Adrenal gland (tissue), 12 donors: Measurements from ENCODE around the gene ELF2. TPM values are rescaled to one million over a fixed set of nuclear protein-coding genes. Genes with fewer than 3 reads are reported as not detected.
A peak's percentile ranks its signal among the peaks of the same experiment; 100 is the strongest.

Source experiments
- DNase-seq, 7 donors: peaks; one replicate each; pipeline ENCODE4 v3.0.0-alpha.2; 2019 to 2020
- H3K27ac ChIP-seq, 5 donors: fragments of 200-600 bp; sonication (generic) in 4 of 5; 1 replicate in 3 of 5; 2 replicates in 2 of 5; pipeline versions ENCODE4 v1.5.1 to v1.8.0; 2016 to 2020; ENCODE audit warnings: mild to moderate bottlenecking in 1 of 5
- H3K27me3 ChIP-seq: fragments of 200-600 bp; 2 replicates; pipeline ENCODE4 v1.8.0; 2021
- H3K36me3 ChIP-seq, 2 donors: fragments of 200-600 bp; replicated peaks in 1 of 2; 1 replicate in 1 of 2; 2 replicates in 1 of 2; pipeline versions ENCODE4 v1.5.1 to v1.8.0; 2018 to 2022
- H3K4me1 ChIP-seq, 2 donors: fragments of 200-600 bp; replicated peaks in 1 of 2; 1 replicate in 1 of 2; 2 replicates in 1 of 2; pipeline versions ENCODE4 v1.5.1 to v1.8.0; 2018 to 2021
- H3K4me3 ChIP-seq, 4 donors: fragments of 200-600 bp; sonication (generic) in 3 of 4; one replicate each; pipeline ENCODE4 v1.5.1; 2016 to 2018
- H3K9me3 ChIP-seq, 3 donors: fragments of 200-600 bp; sonication (generic) in 1 of 3; replicated peaks in 1 of 3; 1 replicate in 2 of 3; 2 replicates in 1 of 3; pipeline versions ENCODE4 v1.5.1 to v1.8.0; 2016 to 2021
- POLR2A ChIP-seq, 2 donors: fragments of 450-650 bp; IDR thresholded peaks; one replicate each; pipeline ENCODE4 v1.6.1; 2017; ENCODE audit warnings: antibody characterized with exemption in 2 of 2, mild to moderate bottlenecking in 2 of 2, moderate library complexity in 1 of 2
- WGBS, 4 donors: extraction: QIAGEN DNeasy Blood & Tissue Kit in 2 of 4; methylation state at CpG; one replicate each; pipeline versions ENCODE4 v1.1.5 to v1.1.7; 2013 to 2017; 5-methylcytosine and 5-hydroxymethylcytosine counted together
- intact Hi-C, 2 donors: fragments of 100-400 bp; cut with DNase I; formaldehyde crosslinking; loops; one replicate each; pipeline versions ENCODE4 v1.14.1 to v1.15.0; 2022 to 2023
- polyA plus RNA-seq, 3 donors: library from polyadenylated mRNA; stranded (reverse); fragments of 200-250 nt in 2 of 3; fragments of 350-450 nt in 1 of 3; fragmentation: Illumina TruSeq in 1 of 3; extraction: RNeasy Lipid Tissue Mini Kit (QIAGEN cat#74804) in 1 of 3; gene quantifications; one replicate each; pipeline ENCODE4 v1.2.3, GENCODE V29; 2013 to 2014
- total RNA-seq, 9 donors: library from RNA; depleted of rRNA in 4 of 9; stranded (reverse); fragments of >200 nt in 4 of 9; fragments of 120-200 nt in 1 of 9; fragmentation: NEBNext Ultra II Directional in 1 of 9; extraction: Animal tissue kit (Norgen Biotek cat#: 25700) in 1 of 9; gene quantifications; one replicate each; pipeline versions ENCODE4 v1.1.0 to v1.2.4, GENCODE V29; 2013 to 2023
- TF ChIP-seq, protein P1 (sequence below), 6 experiments: fragments of 450-650 bp in 4 of 6; fragments of 200-600 bp in 2 of 6; sonication (generic) in 1 of 6; IDR thresholded peaks; 1 replicate in 5 of 6; 2 replicates in 1 of 6; pipeline versions ENCODE4 v1.5.1 to v1.8.0; 2016 to 2021; ENCODE audit warnings: antibody characterized with exemption in 6 of 6, mild to moderate bottlenecking in 2 of 6, moderate library complexity in 1 of 6
- donor health status: healthy with polysubstance abuse.
- donor health status: Bipolar disorder and iron deficiency.
- donor health status: DM: yes; HTN: yes; CAD: no.
- donor health status: DM: no; HTN: no; CAD: no.
- donor health status: DM: no; HTN: no; CAD: no.
- donor health status: DM: yes; HTN: yes; CAD: no.

ELF2 gene
- total and polyA plus RNA-seq, 12 donors: 14.0 to 54.4 (median 26.6) TPM

GRCh38 chr4:139152249-139152648 lies 24.8 kb downstream of the ELF2 start:
- TF ChIP-seq POLR2A (IDR thresholded peaks at IDR 0.05): no peak
- TF ChIP-seq, protein P1, sequence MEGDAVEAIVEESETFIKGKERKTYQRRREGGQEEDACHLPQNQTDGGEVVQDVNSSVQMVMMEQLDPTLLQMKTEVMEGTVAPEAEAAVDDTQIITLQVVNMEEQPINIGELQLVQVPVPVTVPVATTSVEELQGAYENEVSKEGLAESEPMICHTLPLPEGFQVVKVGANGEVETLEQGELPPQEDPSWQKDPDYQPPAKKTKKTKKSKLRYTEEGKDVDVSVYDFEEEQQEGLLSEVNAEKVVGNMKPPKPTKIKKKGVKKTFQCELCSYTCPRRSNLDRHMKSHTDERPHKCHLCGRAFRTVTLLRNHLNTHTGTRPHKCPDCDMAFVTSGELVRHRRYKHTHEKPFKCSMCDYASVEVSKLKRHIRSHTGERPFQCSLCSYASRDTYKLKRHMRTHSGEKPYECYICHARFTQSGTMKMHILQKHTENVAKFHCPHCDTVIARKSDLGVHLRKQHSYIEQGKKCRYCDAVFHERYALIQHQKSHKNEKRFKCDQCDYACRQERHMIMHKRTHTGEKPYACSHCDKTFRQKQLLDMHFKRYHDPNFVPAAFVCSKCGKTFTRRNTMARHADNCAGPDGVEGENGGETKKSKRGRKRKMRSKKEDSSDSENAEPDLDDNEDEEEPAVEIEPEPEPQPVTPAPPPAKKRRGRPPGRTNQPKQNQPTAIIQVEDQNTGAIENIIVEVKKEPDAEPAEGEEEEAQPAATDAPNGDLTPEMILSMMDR (IDR thresholded peaks at IDR 0.05): no peak
- no peak for DNase-seq
- 89 to 99% (median 93%) methylated on average over 2 of the region's 2 CpGs for WGBS, 4 donors

GRCh38 chr4:139146926-139147629 lies 29.9 kb downstream of the ELF2 start:
- WGBS, 4 donors: 96 to 98% (median 96%) methylated on average over 8 of the region's 8 CpGs
- Histone ChIP-seq H3K9me3 (no peaks in the 10 kb centered on the region), H3K36me3 (no peaks in the 10 kb centered on the region), H3K27me3 (no peaks in the 10 kb centered on the region), H3K27ac (no peak overlapping the region), H3K4me1 (peaks cover 0 to 4% of the 10 kb centered on the region in 2 donors), H3K4me3 (no peak overlapping the region)
- DNase-seq: no peak
- no peak for TF ChIP-seq POLR2A (IDR thresholded peaks at IDR 0.05)
- TF ChIP-seq, protein P1 (IDR thresholded peaks at IDR 0.05): no peak
- intact Hi-C loops: no loop called here

More at GRCh38 chr4:139152249-139152648, 24.8 kb downstream of the ELF2 start:
- intact Hi-C loops: no loop called here
- Histone ChIP-seq H3K4me1 (no peaks in the 10 kb centered on the region), H3K27me3 (no peaks in the 10 kb centered on the region), H3K4me3 (no peak overlapping the region), H3K36me3 (no peaks in the 10 kb centered on the region), H3K9me3 (no peaks in the 10 kb centered on the region), H3K27ac (no peak overlapping the region)

- no peak overlapping the region for H3K4me3 ChIP-seq
- WGBS, 4 donors: 93 to 98% (median 97%) methylated on average over 1 of the region's 1 CpG
- no peaks in the 10 kb centered on the region for H3K9me3 ChIP-seq
- no peak for TF ChIP-seq POLR2A (IDR thresholded peaks at IDR 0.05)
- TF ChIP-seq, protein P1 (IDR thresholded peaks at IDR 0.05): no peak
- H3K27ac ChIP-seq: no peak overlapping the region
- no peaks in the 10 kb centered on the region for H3K36me3 ChIP-seq
- H3K4me1 ChIP-seq: peaks cover 0 to 8% of the 10 kb centered on the region in 2 donors
- no peak for DNase-seq
- H3K27me3 ChIP-seq: no peaks in the 10 kb centered on the region
- intact Hi-C loops: no loop called here
Measured at GRCh38 chr4:139145552-139145932, 31.5 kb downstream of the ELF2 start.

- intact Hi-C loops: no loop called here
- Histone ChIP-seq H3K4me1 (peaks cover 0 to 8% of the 10 kb centered on the region in 2 donors), H3K27ac (no peak overlapping the region), H3K4me3 (no peak overlapping the region), H3K9me3 (no peaks in the 10 kb centered on the region), H3K36me3 (no peaks in the 10 kb centered on the region), H3K27me3 (no peaks in the 10 kb centered on the region)
- peak in 1 of 7 donors; percentile 19 for DNase-seq
- TF ChIP-seq POLR2A (IDR thresholded peaks at IDR 0.05): no peak
- TF ChIP-seq, protein P1 (IDR thresholded peaks at IDR 0.05): no peak
- WGBS, 4 donors: 88 to 100% (median 94%) methylated on average over 3 of the region's 3 CpGs
Measured at GRCh38 chr4:139144911-139145551, 32.0 kb downstream of the ELF2 start.
